H1 (cell line): ENCODE data around the gene UBAP1L. TPM values are rescaled to one million over a fixed set of nuclear protein-coding genes. Genes with fewer than 3 reads are reported as not detected.

ENCODE experiments used
- CTCF ChIA-PET: fragments of 300-600 bp; sonication (Branson Sonifier 250); formaldehyde crosslinking; loops from one replicate; lab custom pipeline; 2021; ENCODE audit not compliant: partially characterized antibody; lab: Charles Lee
- POLR2A ChIA-PET: fragments of 300-600 bp; sonication (Branson Sonifier 250); formaldehyde crosslinking; loops from one replicate; lab custom pipeline; 2021; ENCODE audit warnings: inconsistent platforms; ENCODE audit not compliant: partially characterized antibody; lab: Charles Lee
- DNase-seq, 2 experiments: peaks; one replicate each; pipeline versions ENCODE4 v3.0.0 to v3.0.0-alpha.2; 2010 to 2022; ENCODE audit warnings: low spot score in 2 of 2, low read depth in 1 of 2, mixed read lengths in 1 of 2
- FAIRE-seq: peaks from 2 replicates; lab custom pipeline; 2011; peaks lifted over from hg19 to GRCh38; lab: Jason Lieb, UNC
- H2AFZ ChIP-seq: 2 replicates; pipeline ENCODE4 v1.8.1; 2012; ENCODE audit warnings: low read length, inconsistent platforms
- H2AK5ac ChIP-seq: 2 replicates; pipeline ENCODE4 v1.6.1; 2013; ENCODE audit warnings: low read depth, low read length
- H2BK120ac ChIP-seq: replicated peaks from 2 replicates; pipeline ENCODE3; 2013; ENCODE audit warnings: low read depth, low read length, inconsistent platforms
- H2BK12ac ChIP-seq: 2 replicates; pipeline ENCODE4 v1.6.1; 2013; ENCODE audit warnings: low read depth, low read length
- H2BK15ac ChIP-seq: 2 replicates; pipeline ENCODE4 v1.6.1; 2013; ENCODE audit warnings: low read length
- H2BK20ac ChIP-seq: 2 replicates; pipeline ENCODE4 v1.6.1; 2013; ENCODE audit warnings: low read length
- H2BK5ac ChIP-seq: 2 replicates; pipeline ENCODE4 v1.6.1; 2013; ENCODE audit warnings: low read depth, low read length
- H3K14ac ChIP-seq: 2 replicates; pipeline ENCODE4 v1.6.1; 2013; ENCODE audit warnings: inconsistent platforms; ENCODE audit not compliant: insufficient read length
- H3K18ac ChIP-seq: 2 replicates; pipeline ENCODE4 v1.6.1; 2013; ENCODE audit warnings: low read length; ENCODE audit errors: extremely low read depth
- H3K23ac ChIP-seq: 2 replicates; pipeline ENCODE4 v1.6.1; 2013; ENCODE audit warnings: inconsistent platforms; ENCODE audit not compliant: insufficient read length
- H3K23me2 ChIP-seq: 2 replicates; pipeline ENCODE4 v1.6.1; 2013; ENCODE audit warnings: low read depth, low read length
- H3K27ac ChIP-seq: 2 replicates; pipeline ENCODE4 v1.6.1; 2011; ENCODE audit warnings: low read depth, low read length, inconsistent platforms
- H3K27me3 ChIP-seq, 4 experiments: replicated peaks in 1 of 4; 1 replicate in 1 of 4; 2 replicates in 3 of 4; pipeline versions ENCODE4 v1.6.1 to v1.8.1; 2011 to 2013; ENCODE audit warnings: low read length in 3 of 4, mild to moderate bottlenecking in 3 of 4, inconsistent platforms in 2 of 4, mixed read lengths in 2 of 4, moderate library complexity in 1 of 4; ENCODE audit not compliant: control insufficient read depth in 3 of 4, insufficient read depth in 3 of 4; ENCODE audit errors: extremely low read depth in 1 of 4
- H3K36me3 ChIP-seq, 4 experiments: 2 replicates each; pipeline versions ENCODE4 v1.6.1 to v1.8.1; 2011 to 2013; ENCODE audit warnings: mild to moderate bottlenecking in 4 of 4, low read length in 3 of 4, moderate library complexity in 2 of 4, control low read depth in 1 of 4, inconsistent platforms in 1 of 4; ENCODE audit not compliant: insufficient read depth in 4 of 4, control insufficient read depth in 2 of 4
- H3K4ac ChIP-seq: replicated peaks from 2 replicates; pipeline ENCODE3; 2013; ENCODE audit warnings: low read length, low read depth, mixed read lengths, inconsistent platforms; ENCODE audit not compliant: insufficient read length
- H3K4me1 ChIP-seq, 4 experiments: replicated peaks in 1 of 4; 1 replicate in 1 of 4; 2 replicates in 3 of 4; pipeline versions ENCODE4 v1.6.1 to v1.8.1; 2011 to 2013; ENCODE audit warnings: low read length in 3 of 4, inconsistent platforms in 2 of 4, mixed read lengths in 1 of 4; ENCODE audit not compliant: insufficient read depth in 4 of 4, control insufficient read depth in 3 of 4
- H3K4me2 ChIP-seq, 2 experiments: 2 replicates each; pipeline versions ENCODE4 v1.6.1 to v1.8.1; 2011 to 2013; ENCODE audit warnings: low read depth in 2 of 2, low read length in 2 of 2, control low read depth in 1 of 2, inconsistent platforms in 1 of 2, mild to moderate bottlenecking in 1 of 2; ENCODE audit not compliant: insufficient read depth in 1 of 2
- H3K4me3 ChIP-seq, 4 experiments: fragments of 200-600, 300-600 bp in 1 of 4; sonication (generic), shearing (Covaris generic), sonication (Bioruptor Twin) in 1 of 4; 2 replicates each; pipeline versions ENCODE4 v1.5.1 to v1.8.1; 2011 to 2016; ENCODE audit warnings: low read length in 4 of 4, low read depth in 3 of 4, control low read depth in 2 of 4, inconsistent platforms in 2 of 4, mild to moderate bottlenecking in 2 of 4, mixed read lengths in 1 of 4, moderate library complexity in 1 of 4; ENCODE audit not compliant: insufficient read depth in 2 of 4; ENCODE audit errors: extremely low read depth in 1 of 4
- H3K56ac ChIP-seq: replicated peaks from 2 replicates; pipeline ENCODE3; 2013; ENCODE audit warnings: low read depth, mild to moderate bottlenecking, mixed read lengths, low read length, inconsistent platforms; ENCODE audit not compliant: insufficient read length
- H3K79me1 ChIP-seq: 2 replicates; pipeline ENCODE4 v1.6.1; 2013; ENCODE audit warnings: low read depth, low read length, control low read depth
- H3K79me2 ChIP-seq, 2 experiments: 2 replicates each; pipeline versions ENCODE4 v1.6.1 to v1.8.1; 2012 to 2013; ENCODE audit warnings: low read length in 2 of 2, mild to moderate bottlenecking in 2 of 2, inconsistent platforms in 1 of 2; ENCODE audit not compliant: insufficient read depth in 2 of 2, control insufficient read depth in 1 of 2
- H3K9ac ChIP-seq, 4 experiments: replicated peaks in 1 of 4; 1 replicate in 1 of 4; 2 replicates in 3 of 4; pipeline versions ENCODE4 v1.6.1 to v1.8.1; 2011 to 2013; ENCODE audit warnings: low read depth in 3 of 4, low read length in 3 of 4, control low read depth in 2 of 4, mild to moderate bottlenecking in 2 of 4, moderate library complexity in 2 of 4, inconsistent platforms in 1 of 4; ENCODE audit errors: extremely low read depth in 1 of 4
- H3K9me3 ChIP-seq, 2 experiments: 2 replicates each; pipeline versions ENCODE4 v1.6.1 to v1.8.1; 2012 to 2013; ENCODE audit warnings: mild to moderate bottlenecking in 2 of 2, moderate library complexity in 2 of 2, control low read depth in 1 of 2, inconsistent platforms in 1 of 2, low read depth in 1 of 2, low read length in 1 of 2, mixed read lengths in 1 of 2; ENCODE audit not compliant: insufficient read depth in 2 of 2
- H4K20me1 ChIP-seq, 2 experiments: replicated peaks in 1 of 2; 2 replicates each; pipeline versions ENCODE3 to v1.8.1; 2011 to 2013; ENCODE audit warnings: inconsistent platforms in 2 of 2, low read length in 2 of 2, mild to moderate bottlenecking in 1 of 2; ENCODE audit not compliant: insufficient read depth in 2 of 2, control insufficient read depth in 1 of 2
- H4K5ac ChIP-seq: 2 replicates; pipeline ENCODE4 v1.6.1; 2013; ENCODE audit warnings: low read length, low read depth, mixed read lengths, inconsistent platforms; ENCODE audit not compliant: insufficient read length
- H4K8ac ChIP-seq: 2 replicates; pipeline ENCODE4 v1.8.0; 2013; ENCODE audit warnings: mild to moderate bottlenecking, moderate library complexity, low read length, inconsistent platforms; ENCODE audit not compliant: insufficient read depth; ENCODE audit errors: extremely low read depth
- H4K91ac ChIP-seq: replicated peaks from 2 replicates; pipeline ENCODE3; 2013; ENCODE audit warnings: low read length, mixed read lengths, inconsistent platforms; ENCODE audit not compliant: insufficient read length
- JUN ChIP-seq: IDR thresholded peaks from 2 replicates; pipeline ENCODE4 v1.6.1; 2011; ENCODE audit warnings: low read depth, mild to moderate bottlenecking, improper control_type of control experiment, low read length
- MAFK ChIP-seq: IDR thresholded peaks from 2 replicates; pipeline ENCODE4 v1.6.1; 2012; ENCODE audit warnings: low read depth, mild to moderate bottlenecking, improper control_type of control experiment, low read length
- SUZ12 ChIP-seq: fragments of 200-600 bp; sonication (generic); IDR thresholded peaks from 2 replicates; pipeline ENCODE4 v1.6.1; 2012; ENCODE audit warnings: mild to moderate bottlenecking, inconsistent platforms, low read length, moderate library complexity, mixed read lengths
- WGBS, 2 experiments: shearing (Covaris generic) in 1 of 2; methylation state at CpG; one replicate each; pipeline versions ENCODE4 v1.1.6 to v1.1.7; 2013 to 2015; ENCODE audit warnings: low lambda C conversion rate in 2 of 2, mixed read lengths in 2 of 2, inconsistent platforms in 1 of 2, low coverage in 1 of 2, missing lambda C conversion rate in 1 of 2; ENCODE audit not compliant: insufficient replicate concordance in 2 of 2, insufficient coverage in 1 of 2, insufficient read length in 1 of 2; ENCODE audit errors: extremely low coverage in 1 of 2, missing lambda C conversion rate in 1 of 2; 5-methylcytosine and 5-hydroxymethylcytosine counted together
- polyA plus RNA-seq, 7 experiments: library from polyadenylated mRNA; depleted of rRNA in 3 of 7; stranded (reverse) in 5 of 7; unstranded in 2 of 7; fragments of >200 nt in 5 of 7; fragments of 200-250 nt in 2 of 7; gene quantifications; 1 replicate in 5 of 7; 2 replicates in 1 of 7; 4 replicates in 1 of 7; pipeline versions ENCODE4 v1.2.1 to v1.2.3, GENCODE V29; 2011 to 2013; ENCODE audit warnings: missing spikeins in 2 of 7, mixed read lengths in 2 of 7
- total RNA-seq: library from RNA; stranded (reverse); fragmentation: NEBNext Ultra II Directional; extraction: Animal tissue kit (Norgen Biotek cat#: 25700); gene quantifications from 2 replicates; pipeline ENCODE4 v1.2.1, GENCODE V29; 2021

The UBAP1L gene
- total and polyA plus RNA-seq, 2 of the 8 experiments (the other 6 are each of a cell fraction or from before 2014, with no cell fraction given), result 0.67 to 1.7 TPM

DNA sequence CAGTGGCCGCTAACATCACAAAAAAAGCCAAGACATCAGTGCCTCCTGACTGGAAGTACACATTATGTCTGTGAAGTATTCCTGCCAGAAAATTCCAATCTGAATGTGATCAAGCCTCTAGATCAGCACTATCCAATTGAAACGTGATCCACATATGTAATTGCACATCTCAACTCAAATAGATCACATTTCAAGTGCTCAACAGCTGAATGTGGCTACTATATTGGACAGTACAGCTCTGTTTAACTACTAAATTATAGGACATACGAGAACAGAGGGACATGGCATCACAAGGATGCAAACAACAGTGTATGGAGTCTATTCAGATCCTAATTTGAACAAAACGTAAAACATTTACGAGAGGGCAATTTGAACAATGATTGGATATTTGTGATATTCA lies 542 bp upstream of the UBAP1L start:
- Histone ChIP-seq H3K18ac (no peak overlapping the region), H2BK12ac (no peak overlapping the region), H3K27me3 (no peaks in the 10 kb centered on the region), H3K36me3 (peaks cover 6 to 27% (median 20%) of the 10 kb centered on the region in 4 experiments; a peak in 5 of 8 replicates), H3K4me2 (no peak overlapping the region), H4K20me1 (peaks cover 0 to 1% of the 10 kb centered on the region in 2 experiments), H4K5ac (no peak overlapping the region), H2BK5ac (no peak overlapping the region), H2BK15ac (no peak overlapping the region), H2BK120ac (no peak overlapping the region), H2BK20ac (no peak overlapping the region), H3K9ac (no peak overlapping the region), H3K79me1 (no peaks in the 10 kb centered on the region), H4K8ac (no peak overlapping the region), H3K4me3 (no peak overlapping the region), H3K9me3 (no peaks in the 10 kb centered on the region), H4K91ac (no peak overlapping the region), H3K79me2 (no peaks in the 10 kb centered on the region), H3K4me1 (no peaks in the 10 kb centered on the region), H3K27ac (no peak overlapping the region), H2AK5ac (no peak overlapping the region), H3K4ac (no peak overlapping the region), H2AFZ (no peak overlapping the region), H3K56ac (no peak overlapping the region), H3K23ac (no peak overlapping the region), H3K14ac (no peak overlapping the region), H3K23me2 (no peaks in the 10 kb centered on the region)
- WGBS, 2 experiments, result 87% methylated on average over 5 of the region's 5 CpGs; no CpG with 5 or more reads in 1 of the 2 experiments
- no peak for FAIRE-seq
- no peak for DNase-seq
- ChIA-PET POLR2A (interaction anchor here (1.3 kb wide), 1 partner anchor 14 kb away, joined by 4 read pairs; no protein-coding TSS in a partner anchor), CTCF (interaction anchor here (0.6 to 3.4 kb wide), 9 partner anchors 12 to 84 kb away, joined by 3 to 13 read pairs (median 4); no protein-coding TSS in a partner anchor)
- TF ChIP-seq SUZ12 (no peak), MAFK (no peak), JUN (no peak)
